Natural killer cell treated with Interleukin-12 subunit alpha and Interleukin-12 subunit beta and Interleukin-15 and Interleukin-18, amount 100 ng/mL, for 72 hours (primary cell): ENCODE results near the gene THRB. TPM values are rescaled to one million over a fixed set of nuclear protein-coding genes. Genes with fewer than 3 reads are reported as not detected.

Experiments used
- ATAC-seq, 2 donors: fragments of 150-1000 bp; cut with Tn5 transposase in 1 of 2; sonication (Bioruptor Pico), chemical (Tn5 transposase) in 1 of 2; 2 replicates each; pipeline ENCODE4 v1.10.0; 2021
- DNase-seq: peaks from one replicate; pipeline ENCODE4 v3.0.0; 2022; ENCODE audit warnings: low spot score
- H3K27ac Mint-ChIP-seq, 2 donors: 1 replicate in 1 of 2; 2 replicates in 1 of 2; pipeline ENCODE4 v1.8.0; 2022; ENCODE audit warnings: mixed read lengths in 2 of 2, mild to moderate bottlenecking in 1 of 2, moderate library complexity in 1 of 2
- H3K27me3 Mint-ChIP-seq, 2 donors: 1 replicate in 1 of 2; 2 replicates in 1 of 2; pipeline ENCODE4 v1.8.0; 2022; ENCODE audit warnings: mixed read lengths in 2 of 2
- H3K36me3 Mint-ChIP-seq: one replicate; pipeline ENCODE4 v1.8.0; 2022; ENCODE audit warnings: mixed read lengths
- H3K4me1 Mint-ChIP-seq, 2 donors: 1 replicate in 1 of 2; 2 replicates in 1 of 2; pipeline ENCODE4 v1.8.0; 2022; ENCODE audit warnings: low read depth in 2 of 2, mixed read lengths in 2 of 2, mild to moderate bottlenecking in 1 of 2
- H3K4me3 Mint-ChIP-seq: one replicate; pipeline ENCODE4 v1.8.0; 2022; ENCODE audit warnings: mixed read lengths
- H3K9me3 Mint-ChIP-seq: 2 replicates; pipeline ENCODE4 v1.8.0; 2022; ENCODE audit warnings: mixed read lengths
- total RNA-seq, 2 donors: library from RNA; stranded (reverse); gene quantifications; one replicate each; pipeline ENCODE4 v1.2.3, GENCODE V29; 2022

THRB gene
- total RNA-seq, 2 donors from 2014 or later = 0.22 TPM; not detected in 1

DNA sequence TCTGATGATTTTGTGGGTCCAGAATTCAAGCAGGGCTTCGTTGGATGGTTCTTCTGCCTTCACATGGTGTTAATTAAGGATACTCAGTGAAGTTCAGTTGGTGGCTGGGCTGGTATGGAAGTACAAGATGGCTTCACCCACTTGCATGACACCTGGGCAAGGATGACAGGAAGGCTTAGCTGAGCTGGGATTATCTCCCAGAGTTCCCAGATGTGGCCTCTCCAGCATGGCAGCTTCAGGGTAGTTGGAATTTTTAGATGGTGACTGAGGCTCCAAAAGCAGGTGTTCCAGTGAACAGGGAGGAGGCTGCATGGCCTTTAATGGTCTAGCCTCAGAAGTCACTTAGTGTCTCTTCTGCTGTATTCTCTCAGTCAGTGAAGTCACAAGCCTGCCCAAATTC, 135.5 kb downstream of the THRB start:
- Mint-ChIP-seq H3K27ac (no peak overlapping the region), H3K36me3 (no peaks in the 10 kb centered on the region), H3K4me3 (no peak overlapping the region), H3K27me3 (peaks cover 0 to 2% of the 10 kb centered on the region in 2 donors), H3K9me3 (peaks cover 6% of the 10 kb centered on the region), H3K4me1 (no peaks in the 10 kb centered on the region)
- DNase-seq (no peak), ATAC-seq (no peak)

DNA sequence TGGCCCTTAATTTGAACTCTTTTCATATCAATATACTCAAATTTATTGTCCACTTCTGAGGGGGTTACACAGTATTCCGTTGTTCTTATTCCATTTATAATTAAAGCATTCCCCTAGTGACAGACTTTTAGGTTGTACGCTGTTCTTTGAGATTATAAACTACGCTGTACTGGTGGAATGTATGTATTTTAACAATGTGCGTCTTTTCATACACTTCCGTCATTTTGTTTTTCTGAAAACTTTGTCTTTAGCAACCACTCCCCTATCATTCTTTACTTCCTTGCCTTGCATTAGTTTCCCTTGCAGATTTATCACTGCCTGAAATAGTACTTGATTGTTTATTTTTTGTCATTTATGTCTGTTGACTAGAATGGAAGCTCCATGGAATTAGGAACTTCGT, 137.0 kb downstream of the THRB start:
- ATAC-seq (no peak), DNase-seq (no peak)
- H3K27ac Mint-ChIP-seq = no peak overlapping the region
- peaks cover 6% of the 10 kb centered on the region for H3K9me3 Mint-ChIP-seq
- no peaks in the 10 kb centered on the region for H3K4me1 Mint-ChIP-seq
- no peaks in the 10 kb centered on the region for H3K36me3 Mint-ChIP-seq
- H3K4me3 Mint-ChIP-seq = no peak overlapping the region
- H3K27me3 Mint-ChIP-seq = peaks cover 0 to 2% of the 10 kb centered on the region in 2 donors

DNA sequence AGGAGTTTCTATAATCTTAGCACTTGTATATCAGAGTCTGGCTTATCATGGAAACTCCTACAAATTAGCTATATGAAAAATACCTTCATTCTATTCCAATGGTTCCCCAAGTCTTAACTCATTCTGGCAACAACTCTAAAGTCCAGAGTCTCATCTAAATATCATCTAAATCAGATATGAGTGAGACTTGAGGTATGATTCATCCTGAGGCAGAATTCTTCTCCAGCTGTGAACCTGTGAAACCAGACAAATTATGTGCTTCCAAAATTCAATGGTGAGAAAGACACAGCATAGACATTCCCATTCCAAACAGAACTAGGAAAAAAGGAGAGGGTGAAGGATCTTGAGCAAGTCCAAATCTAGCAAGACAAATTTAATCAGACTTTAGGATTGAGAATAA, 138.8 kb downstream of the THRB start:
- H3K4me1 Mint-ChIP-seq = no peaks in the 10 kb centered on the region
- peaks cover 6% of the 10 kb centered on the region for H3K9me3 Mint-ChIP-seq
- H3K4me3 Mint-ChIP-seq = no peak overlapping the region
- no peak for DNase-seq
- H3K27ac Mint-ChIP-seq = no peak overlapping the region
- no peaks in the 10 kb centered on the region for H3K36me3 Mint-ChIP-seq
- no peak for ATAC-seq
- peaks cover 0 to 2% of the 10 kb centered on the region in 2 donors for H3K27me3 Mint-ChIP-seq

DNA sequence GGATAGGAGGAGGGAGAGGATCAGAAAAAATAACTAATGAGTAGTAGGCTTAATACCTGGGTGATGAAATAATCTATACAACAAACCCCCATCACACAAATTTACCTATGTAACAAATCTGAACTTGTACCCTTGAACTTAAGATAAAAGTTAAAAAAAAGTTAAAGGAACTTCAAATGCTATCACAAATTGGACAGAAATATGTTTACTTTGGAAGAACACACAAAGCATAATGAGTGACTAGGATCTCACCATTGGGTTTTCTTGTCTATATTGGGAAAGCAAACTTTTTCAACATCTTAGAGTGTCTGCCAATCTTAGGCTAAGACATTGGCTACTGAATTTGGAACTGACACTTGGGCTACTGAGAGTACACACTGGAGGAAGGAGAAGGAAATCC, 140.4 kb downstream of the THRB start:
- Mint-ChIP-seq H3K27ac (no peak overlapping the region), H3K27me3 (peaks cover 0 to 2% of the 10 kb centered on the region in 2 donors), H3K9me3 (peaks cover 6% of the 10 kb centered on the region), H3K4me3 (no peak overlapping the region), H3K4me1 (no peaks in the 10 kb centered on the region), H3K36me3 (no peaks in the 10 kb centered on the region)
- DNase-seq (no peak), ATAC-seq (no peak)

DNA sequence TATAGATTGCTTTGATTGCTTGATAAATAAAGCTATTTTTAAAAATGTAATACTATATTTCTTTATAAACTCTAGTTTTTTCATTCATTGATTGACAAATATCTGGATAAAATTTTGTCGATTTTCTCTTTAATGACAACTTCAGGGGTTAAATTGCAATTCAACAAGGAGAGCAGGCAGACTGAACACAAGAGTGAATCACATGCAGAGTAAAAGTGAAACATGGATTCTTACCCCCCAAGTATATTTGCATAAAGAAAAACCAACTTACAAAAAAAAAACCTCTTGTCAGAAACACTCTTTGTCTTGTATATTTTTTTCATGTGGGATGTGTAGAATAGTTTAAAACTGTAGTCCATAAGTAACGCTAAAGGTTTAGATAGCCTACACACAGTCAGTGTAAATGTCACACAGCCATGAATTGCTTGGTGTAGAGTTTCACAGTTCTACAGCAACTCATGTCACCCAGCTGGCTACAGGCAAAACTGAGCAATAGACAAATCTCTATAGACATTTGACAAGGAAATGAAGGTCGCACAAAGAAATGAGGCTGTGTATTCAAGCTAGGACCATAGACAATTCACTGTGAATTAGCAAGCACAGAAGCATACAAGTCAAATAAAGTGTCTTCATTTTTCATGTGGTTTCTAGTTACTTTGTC, 141.6 kb downstream of the THRB start:
- peaks cover 0 to 2% of the 10 kb centered on the region in 2 donors for H3K27me3 Mint-ChIP-seq
- no peak overlapping the region for H3K27ac Mint-ChIP-seq
- no peak overlapping the region for H3K4me3 Mint-ChIP-seq
- DNase-seq = no peak
- H3K9me3 Mint-ChIP-seq = peaks cover 6% of the 10 kb centered on the region
- H3K36me3 Mint-ChIP-seq = no peaks in the 10 kb centered on the region
- no peaks in the 10 kb centered on the region for H3K4me1 Mint-ChIP-seq
- ATAC-seq = no peak

DNA sequence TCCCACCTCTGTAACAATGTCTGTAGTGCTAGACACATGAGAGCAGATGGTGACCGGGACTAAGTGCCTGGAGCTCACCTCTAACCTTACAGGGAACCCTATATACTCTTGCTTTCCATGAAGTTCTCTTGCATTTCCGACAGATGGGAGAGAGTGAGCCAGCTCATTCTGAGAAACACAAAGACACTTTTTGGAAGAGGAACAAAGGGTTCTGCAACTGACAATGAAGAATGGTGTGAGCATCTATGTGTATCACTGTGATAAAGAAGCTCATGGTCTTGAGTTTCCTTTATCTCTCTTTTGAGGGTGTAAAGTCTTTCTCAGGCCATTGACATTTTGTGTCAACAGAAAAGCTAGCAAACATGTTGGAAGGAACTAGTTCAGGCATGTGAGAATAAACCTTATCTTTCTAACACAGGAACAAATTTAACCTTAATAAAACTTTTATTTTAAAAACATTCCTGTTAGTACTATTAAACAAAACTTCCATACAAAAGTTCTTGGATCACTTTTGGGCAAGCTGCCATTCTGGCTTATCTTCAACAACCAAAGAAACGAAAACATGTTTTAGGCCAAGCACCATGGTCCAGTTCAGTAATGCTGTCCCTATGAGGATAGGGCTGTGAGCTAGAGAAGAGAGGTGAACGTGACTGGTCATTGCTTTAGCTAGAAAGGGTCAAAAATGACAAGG, 142.7 kb downstream of the THRB start:
- Mint-ChIP-seq H3K36me3 (no peaks in the 10 kb centered on the region), H3K27me3 (peaks cover 0 to 2% of the 10 kb centered on the region in 2 donors), H3K27ac (no peak overlapping the region), H3K4me3 (no peak overlapping the region), H3K9me3 (peaks cover 6% of the 10 kb centered on the region), H3K4me1 (no peaks in the 10 kb centered on the region)
- ATAC-seq = no peak
- no peak for DNase-seq

DNA sequence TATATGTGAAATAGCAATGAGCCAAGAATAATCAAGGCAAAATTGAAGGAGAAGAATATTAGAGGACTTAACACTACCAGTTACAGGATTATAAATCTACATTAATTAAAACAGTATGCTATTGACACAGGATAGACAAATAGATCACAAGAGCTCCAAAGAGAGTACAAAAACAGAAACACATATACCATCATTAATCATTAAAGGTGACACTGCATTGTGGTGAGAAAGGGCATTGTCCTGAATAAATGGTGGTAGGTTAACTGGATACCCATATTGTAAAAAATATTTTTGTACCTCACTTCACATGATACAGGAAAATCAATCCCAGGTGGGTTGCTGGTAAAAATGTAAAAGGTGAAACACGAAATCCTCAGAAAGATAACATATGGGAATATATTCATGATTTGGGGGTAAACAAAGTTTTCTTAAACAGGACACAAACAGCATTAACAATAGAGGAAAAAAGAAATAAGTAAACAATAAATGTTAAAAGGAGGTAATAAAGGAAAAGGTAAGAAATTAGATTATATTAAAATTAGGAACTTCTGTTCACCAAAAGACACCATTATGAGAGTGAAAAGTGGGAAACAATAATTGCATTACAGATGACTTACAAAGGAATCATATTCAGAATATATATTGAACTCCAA, 145.2 kb downstream of the THRB start:
- DNase-seq = no peak
- Mint-ChIP-seq H3K36me3 (no peaks in the 10 kb centered on the region), H3K4me1 (no peaks in the 10 kb centered on the region), H3K27me3 (peaks cover 0 to 2% of the 10 kb centered on the region in 2 donors), H3K4me3 (no peak overlapping the region), H3K27ac (no peak overlapping the region), H3K9me3 (peaks cover 5% of the 10 kb centered on the region)
- no peak for ATAC-seq

DNA sequence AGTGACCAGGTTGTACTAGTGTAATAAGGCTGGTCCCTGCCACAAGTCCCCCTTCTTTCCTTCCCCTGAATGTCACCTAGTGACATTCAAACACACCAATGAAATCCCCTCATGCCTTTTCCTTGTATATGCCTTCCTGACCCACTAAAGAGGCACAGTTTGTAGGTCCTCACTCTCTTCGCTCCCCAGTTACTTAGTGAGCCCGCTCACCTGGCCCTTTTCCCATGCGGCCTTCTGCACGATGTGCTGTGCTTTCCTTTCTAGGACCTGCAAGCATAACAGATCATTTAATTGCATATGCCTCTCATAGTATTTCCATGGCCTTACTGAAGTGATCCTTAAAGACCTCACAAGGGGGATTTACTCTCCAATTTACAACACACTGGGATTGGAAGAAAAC, 146.3 kb downstream of the THRB start:
- no peak for DNase-seq
- Mint-ChIP-seq H3K27ac (no peak overlapping the region), H3K4me1 (no peaks in the 10 kb centered on the region), H3K36me3 (no peaks in the 10 kb centered on the region), H3K27me3 (no peaks in the 10 kb centered on the region), H3K9me3 (peaks cover 3% of the 10 kb centered on the region), H3K4me3 (no peak overlapping the region)
- no peak for ATAC-seq

DNA sequence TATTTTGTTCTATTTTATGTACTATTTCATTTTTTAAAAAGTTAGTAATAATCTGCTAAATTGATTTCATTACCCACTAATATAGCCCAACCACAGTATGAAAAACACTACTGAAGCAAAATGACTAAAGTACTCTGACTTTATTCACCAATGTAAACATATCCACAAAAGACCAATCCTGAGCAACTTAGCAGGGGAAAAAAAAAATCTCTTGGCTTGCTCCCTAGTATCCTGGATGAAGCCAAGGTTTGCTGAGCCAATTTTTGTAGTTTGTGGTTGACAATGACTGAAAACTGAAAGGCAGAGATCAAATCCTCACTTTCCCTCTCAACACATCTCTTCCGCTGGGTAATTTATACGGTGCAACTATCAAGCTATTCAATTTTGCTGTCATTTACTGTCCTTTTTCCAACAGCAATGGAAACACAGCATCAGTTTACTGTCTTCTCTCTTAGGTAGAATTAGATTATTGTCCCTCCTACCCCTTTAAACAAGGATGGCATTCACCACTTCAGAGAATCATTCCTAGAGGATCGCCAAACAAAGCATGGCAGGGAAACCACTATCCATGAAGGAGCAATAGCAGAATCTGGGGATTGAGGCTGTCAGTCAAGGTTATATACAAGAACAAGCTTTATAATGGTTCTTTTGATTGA, 149.7 kb downstream of the THRB start:
- Mint-ChIP-seq H3K27me3 (no peaks in the 10 kb centered on the region), H3K9me3 (peaks cover 5% of the 10 kb centered on the region), H3K36me3 (no peaks in the 10 kb centered on the region), H3K4me3 (no peak overlapping the region), H3K27ac (no peak overlapping the region), H3K4me1 (no peaks in the 10 kb centered on the region)
- no peak for DNase-seq
- no peak for ATAC-seq

DNA sequence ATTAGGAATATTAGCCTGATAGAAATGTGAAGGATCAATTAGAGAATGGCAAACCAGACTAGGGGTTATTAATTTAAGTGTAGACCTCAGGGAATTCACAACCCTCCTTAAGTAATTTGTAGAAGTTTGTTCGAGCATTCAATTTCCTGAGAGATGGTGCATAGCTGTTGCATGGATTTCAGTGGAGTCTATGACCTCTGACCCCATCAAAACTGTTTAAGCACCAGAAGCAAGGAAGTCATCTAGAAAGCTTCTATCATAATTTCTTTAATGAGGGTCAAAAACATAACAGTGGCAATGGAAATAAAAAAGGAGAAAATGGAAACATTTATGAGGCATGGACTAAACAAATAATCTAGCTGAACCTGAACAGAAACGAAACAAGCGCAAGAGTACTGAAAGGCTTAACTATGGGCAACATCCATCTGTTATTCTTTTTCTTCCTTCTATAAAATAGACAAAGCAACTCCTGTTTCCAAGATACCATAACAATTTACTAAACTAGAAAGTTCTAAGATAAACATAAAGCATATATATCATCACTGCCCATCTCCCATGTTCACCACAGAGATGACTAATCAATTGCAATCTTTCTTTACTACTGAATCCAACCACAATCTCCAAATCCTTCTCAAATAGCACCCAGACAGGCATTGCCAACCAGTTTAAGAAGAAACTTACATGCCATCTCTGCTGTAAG, 151.4 kb downstream of the THRB start:
- H3K27me3 Mint-ChIP-seq = no peaks in the 10 kb centered on the region
- H3K4me1 Mint-ChIP-seq = no peaks in the 10 kb centered on the region
- H3K36me3 Mint-ChIP-seq = no peaks in the 10 kb centered on the region
- H3K9me3 Mint-ChIP-seq = peaks cover 5% of the 10 kb centered on the region
- ATAC-seq (no peak), DNase-seq (no peak)
- no peak overlapping the region for H3K27ac Mint-ChIP-seq
- no peak overlapping the region for H3K4me3 Mint-ChIP-seq

DNA sequence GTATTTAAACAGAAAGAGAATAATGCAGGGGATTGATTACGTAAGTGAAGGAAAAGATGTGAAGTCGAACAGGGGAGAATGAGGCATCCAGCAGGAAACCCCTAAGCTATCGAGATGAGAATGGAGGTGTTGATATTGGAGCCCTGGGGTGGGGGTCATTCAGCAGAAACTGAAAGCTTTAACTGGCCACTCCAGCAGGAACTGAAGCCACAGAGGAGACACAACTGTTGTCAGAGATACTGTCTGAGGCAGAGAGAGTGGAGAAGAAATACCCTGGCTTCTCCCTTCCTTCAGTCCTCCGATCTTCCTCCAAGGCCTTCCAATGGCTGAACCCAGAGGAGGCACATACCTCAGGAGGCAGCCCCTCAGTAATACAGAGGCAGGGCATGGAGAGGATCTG, 152.4 kb downstream of the THRB start:
- DNase-seq (no peak), ATAC-seq (no peak)
- Mint-ChIP-seq H3K9me3 (peaks cover 5% of the 10 kb centered on the region), H3K27ac (no peak overlapping the region), H3K4me1 (no peaks in the 10 kb centered on the region), H3K27me3 (no peaks in the 10 kb centered on the region), H3K4me3 (no peak overlapping the region), H3K36me3 (no peaks in the 10 kb centered on the region)

DNA sequence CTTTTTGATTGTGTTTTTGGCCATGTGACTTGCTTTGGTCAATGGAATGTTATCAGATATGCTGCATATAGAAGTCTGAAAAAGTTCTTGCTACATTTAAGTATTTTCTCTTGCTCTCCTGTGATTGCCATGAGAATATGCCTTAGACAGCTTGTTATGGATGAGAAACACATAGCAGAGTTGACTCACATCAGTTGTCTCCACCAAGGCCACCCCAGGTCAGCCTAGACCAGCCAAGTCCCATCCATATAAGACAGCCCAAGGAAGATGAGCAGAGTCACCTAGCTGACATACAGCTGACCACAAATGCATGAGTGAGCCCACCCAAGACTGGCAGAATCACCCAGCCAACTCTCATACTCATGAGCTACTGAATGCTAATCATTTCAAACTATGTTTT, 153.0 kb downstream of the THRB start:
- no peaks in the 10 kb centered on the region for H3K4me1 Mint-ChIP-seq
- H3K36me3 Mint-ChIP-seq = no peaks in the 10 kb centered on the region
- H3K4me3 Mint-ChIP-seq = no peak overlapping the region
- DNase-seq (no peak), ATAC-seq (no peak)
- no peak overlapping the region for H3K27ac Mint-ChIP-seq
- peaks cover 5% of the 10 kb centered on the region for H3K9me3 Mint-ChIP-seq
- H3K27me3 Mint-ChIP-seq = no peaks in the 10 kb centered on the region

DNA sequence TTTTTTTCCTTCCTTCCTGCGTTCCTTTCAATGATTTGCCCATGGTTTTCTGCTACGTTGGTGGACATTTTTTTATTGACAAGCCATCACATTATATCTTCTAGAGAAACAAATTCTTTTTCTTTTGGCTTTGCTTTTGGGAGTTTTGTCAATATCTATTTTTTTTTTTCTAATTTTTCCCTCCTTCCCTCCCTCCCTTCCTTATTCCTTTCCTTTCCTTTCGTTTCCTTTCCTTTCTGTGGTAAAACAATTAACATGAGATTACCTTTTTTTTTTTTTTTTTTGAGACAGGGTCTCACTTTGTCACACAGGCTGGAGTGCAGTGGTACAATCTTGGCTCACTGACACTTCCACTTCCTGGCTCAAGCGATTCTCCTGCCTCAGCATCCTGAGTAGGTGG, 153.7 kb downstream of the THRB start:
- ATAC-seq (no peak), DNase-seq (no peak)
- H3K36me3 Mint-ChIP-seq = no peaks in the 10 kb centered on the region
- H3K9me3 Mint-ChIP-seq = peaks cover 5% of the 10 kb centered on the region
- H3K27ac Mint-ChIP-seq = no peak overlapping the region
- no peak overlapping the region for H3K4me3 Mint-ChIP-seq
- no peaks in the 10 kb centered on the region for H3K27me3 Mint-ChIP-seq
- H3K4me1 Mint-ChIP-seq = no peaks in the 10 kb centered on the region
